ENCODE results near the gene BRMS1L.

GRCh38 chr14:35858521-35859209 is 32.5 kb downstream of the BRMS1L start:
- TF ChIP-seq POLR2A (IDR thresholded peaks at IDR 0.05; ENCODE audit: low read depth, low read length), result no peak
- no peak for TF ChIP-seq POLR2AphosphoS5 (IDR thresholded peaks at IDR 0.05; ENCODE audit: low read depth, low read length)
